ENCODE data around the gene KYNU.

The KYNU gene

GRCh38 chr2:142870526-142870925 lies 6.9 kb upstream of the KYNU start:
- no peak overlapping the region for H3K27ac ChIP-seq (ENCODE audit: low read length)
- H3K4me3 ChIP-seq (ENCODE audit: low read length), result no peak overlapping the region
- no peaks in the 10 kb centered on the region for H3K4me1 ChIP-seq (ENCODE audit: control insufficient read depth, insufficient read depth, low read length)
- WGBS (ENCODE audit: insufficient coverage, insufficient read length), result no CpG with 5 or more reads among the region's 2 CpGs
- H3K36me3 ChIP-seq (ENCODE audit: control insufficient read depth, insufficient read depth, low read length), result no peaks in the 10 kb centered on the region
- DNase-seq (ENCODE audit: low read depth, low spot score), result no peak
- no peaks in the 10 kb centered on the region for H3K27me3 ChIP-seq (ENCODE audit: control insufficient read depth, insufficient read depth, low read length)
- H3K9me3 ChIP-seq (ENCODE audit: control insufficient read depth, insufficient read depth, low read length), result no peaks in the 10 kb centered on the region

GRCh38 chr2:142871396-142871795 lies 6.1 kb upstream of the KYNU start:
- H3K4me1 ChIP-seq (ENCODE audit: control insufficient read depth, insufficient read depth, low read length), result no peaks in the 10 kb centered on the region
- no peaks in the 10 kb centered on the region for H3K9me3 ChIP-seq (ENCODE audit: control insufficient read depth, insufficient read depth, low read length)

GRCh38 chr2:142872882-142873724 lies 4.4 kb upstream of the KYNU start:
- no peaks in the 10 kb centered on the region for H3K9me3 ChIP-seq (ENCODE audit: control insufficient read depth, insufficient read depth, low read length)
- DNase-seq (ENCODE audit: low read depth, low spot score), result no peak
- no peak overlapping the region for H3K4me3 ChIP-seq (ENCODE audit: low read length)
- no peak overlapping the region for H3K27ac ChIP-seq (ENCODE audit: low read length)
- no peaks in the 10 kb centered on the region for H3K4me1 ChIP-seq (ENCODE audit: control insufficient read depth, insufficient read depth, low read length)
- H3K36me3 ChIP-seq (ENCODE audit: control insufficient read depth, insufficient read depth, low read length), result no peaks in the 10 kb centered on the region
- WGBS (ENCODE audit: insufficient coverage, insufficient read length), result no CpG with 5 or more reads among the region's 6 CpGs
- H3K27me3 ChIP-seq (ENCODE audit: control insufficient read depth, insufficient read depth, low read length), result no peaks in the 10 kb centered on the region

More at GRCh38 chr2:142871396-142871795, 6.1 kb upstream of the KYNU start:
- no peak overlapping the region for H3K4me3 ChIP-seq (ENCODE audit: low read length)
- no peak overlapping the region for H3K27ac ChIP-seq (ENCODE audit: low read length)
- DNase-seq (ENCODE audit: low read depth, low spot score), result no peak
- no CpG with 5 or more reads among the region's 6 CpGs for WGBS (ENCODE audit: insufficient coverage, insufficient read length)
- H3K36me3 ChIP-seq (ENCODE audit: control insufficient read depth, insufficient read depth, low read length), result no peaks in the 10 kb centered on the region
- no peaks in the 10 kb centered on the region for H3K27me3 ChIP-seq (ENCODE audit: control insufficient read depth, insufficient read depth, low read length)

GRCh38 chr2:142873831-142874287 lies 3.6 kb upstream of the KYNU start:
- no peak for DNase-seq (ENCODE audit: low read depth, low spot score)
- no peaks in the 10 kb centered on the region for H3K9me3 ChIP-seq (ENCODE audit: control insufficient read depth, insufficient read depth, low read length)
- H3K36me3 ChIP-seq (ENCODE audit: control insufficient read depth, insufficient read depth, low read length), result no peaks in the 10 kb centered on the region
- H3K4me1 ChIP-seq (ENCODE audit: control insufficient read depth, insufficient read depth, low read length), result no peaks in the 10 kb centered on the region
- H3K27me3 ChIP-seq (ENCODE audit: control insufficient read depth, insufficient read depth, low read length), result no peaks in the 10 kb centered on the region
- WGBS (ENCODE audit: insufficient coverage, insufficient read length), result no CpG with 5 or more reads among the region's 1 CpG
- H3K27ac ChIP-seq (ENCODE audit: low read length), result no peak overlapping the region
- no peak overlapping the region for H3K4me3 ChIP-seq (ENCODE audit: low read length)

- no peak overlapping the region for H3K27ac ChIP-seq (ENCODE audit: low read length)
- no CpG with 5 or more reads among the region's 2 CpGs for WGBS (ENCODE audit: insufficient coverage, insufficient read length)
- no peak overlapping the region for H3K4me3 ChIP-seq (ENCODE audit: low read length)
- no peaks in the 10 kb centered on the region for H3K4me1 ChIP-seq (ENCODE audit: control insufficient read depth, insufficient read depth, low read length)
- no peaks in the 10 kb centered on the region for H3K9me3 ChIP-seq (ENCODE audit: control insufficient read depth, insufficient read depth, low read length)
- no peaks in the 10 kb centered on the region for H3K27me3 ChIP-seq (ENCODE audit: control insufficient read depth, insufficient read depth, low read length)
- DNase-seq (ENCODE audit: low read depth, low spot score), result no peak
- no peaks in the 10 kb centered on the region for H3K36me3 ChIP-seq (ENCODE audit: control insufficient read depth, insufficient read depth, low read length)
Observed at GRCh38 chr2:142874293-142874814, 3.1 kb upstream of the KYNU start.

- no peak overlapping the region for H3K4me3 ChIP-seq (ENCODE audit: low read length)
- H3K27ac ChIP-seq (ENCODE audit: low read length), result no peak overlapping the region
Observed at GRCh38 chr2:142875010-142875409, 2.5 kb upstream of the KYNU start.

GRCh38 chr2:142875652-142876051 lies 1.8 kb upstream of the KYNU start:
- H3K36me3 ChIP-seq (ENCODE audit: control insufficient read depth, insufficient read depth, low read length), result no peaks in the 10 kb centered on the region
- no peaks in the 10 kb centered on the region for H3K4me1 ChIP-seq (ENCODE audit: control insufficient read depth, insufficient read depth, low read length)
- no CpG with 5 or more reads among the region's 4 CpGs for WGBS (ENCODE audit: insufficient coverage, insufficient read length)
- no peak overlapping the region for H3K27ac ChIP-seq (ENCODE audit: low read length)
- no peak overlapping the region for H3K4me3 ChIP-seq (ENCODE audit: low read length)
- no peaks in the 10 kb centered on the region for H3K9me3 ChIP-seq (ENCODE audit: control insufficient read depth, insufficient read depth, low read length)
- no peaks in the 10 kb centered on the region for H3K27me3 ChIP-seq (ENCODE audit: control insufficient read depth, insufficient read depth, low read length)
- no peak for DNase-seq (ENCODE audit: low read depth, low spot score)

More at GRCh38 chr2:142875010-142875409, 2.5 kb upstream of the KYNU start:
- no peaks in the 10 kb centered on the region for H3K36me3 ChIP-seq (ENCODE audit: control insufficient read depth, insufficient read depth, low read length)
- no peaks in the 10 kb centered on the region for H3K27me3 ChIP-seq (ENCODE audit: control insufficient read depth, insufficient read depth, low read length)
- no CpG with 5 or more reads among the region's 6 CpGs for WGBS (ENCODE audit: insufficient coverage, insufficient read length)
- H3K9me3 ChIP-seq (ENCODE audit: control insufficient read depth, insufficient read depth, low read length), result no peaks in the 10 kb centered on the region
- H3K4me1 ChIP-seq (ENCODE audit: control insufficient read depth, insufficient read depth, low read length), result no peaks in the 10 kb centered on the region
- no peak for DNase-seq (ENCODE audit: low read depth, low spot score)

- H3K27ac ChIP-seq (ENCODE audit: low read length), result no peak overlapping the region
- no peaks in the 10 kb centered on the region for H3K9me3 ChIP-seq (ENCODE audit: control insufficient read depth, insufficient read depth, low read length)
- H3K36me3 ChIP-seq (ENCODE audit: control insufficient read depth, insufficient read depth, low read length), result no peaks in the 10 kb centered on the region
- no peaks in the 10 kb centered on the region for H3K4me1 ChIP-seq (ENCODE audit: control insufficient read depth, insufficient read depth, low read length)
- no peak for DNase-seq (ENCODE audit: low read depth, low spot score)
- H3K4me3 ChIP-seq (ENCODE audit: low read length), result no peak overlapping the region
- H3K27me3 ChIP-seq (ENCODE audit: control insufficient read depth, insufficient read depth, low read length), result no peaks in the 10 kb centered on the region
- WGBS (ENCODE audit: insufficient coverage, insufficient read length), result no CpG with 5 or more reads among the region's 2 CpGs
Observed at GRCh38 chr2:142876423-142876822, 1.0 kb upstream of the KYNU start.

GRCh38 chr2:142878031-142878678 lies 691 bp downstream of the KYNU start:
- Histone ChIP-seq H3K27ac (ENCODE audit: low read length) (no peak overlapping the region), H3K4me3 (ENCODE audit: low read length) (no peak overlapping the region), H3K27me3 (ENCODE audit: control insufficient read depth, insufficient read depth, low read length) (no peaks in the 10 kb centered on the region), H3K4me1 (ENCODE audit: control insufficient read depth, insufficient read depth, low read length) (no peaks in the 10 kb centered on the region), H3K9me3 (ENCODE audit: control insufficient read depth, insufficient read depth, low read length) (no peaks in the 10 kb centered on the region), H3K36me3 (ENCODE audit: control insufficient read depth, insufficient read depth, low read length) (no peaks in the 10 kb centered on the region)
- no CpG with 5 or more reads among the region's 6 CpGs for WGBS (ENCODE audit: insufficient coverage, insufficient read length)
- no peak for DNase-seq (ENCODE audit: low read depth, low spot score)

GRCh38 chr2:142879151-142879550 lies 1.7 kb downstream of the KYNU start:
- H3K27ac ChIP-seq (ENCODE audit: low read length), result no peak overlapping the region
- no peaks in the 10 kb centered on the region for H3K4me1 ChIP-seq (ENCODE audit: control insufficient read depth, insufficient read depth, low read length)
- no peaks in the 10 kb centered on the region for H3K9me3 ChIP-seq (ENCODE audit: control insufficient read depth, insufficient read depth, low read length)
- no peak overlapping the region for H3K4me3 ChIP-seq (ENCODE audit: low read length)
- no peaks in the 10 kb centered on the region for H3K27me3 ChIP-seq (ENCODE audit: control insufficient read depth, insufficient read depth, low read length)
- no peak for DNase-seq (ENCODE audit: low read depth, low spot score)
- no CpG with 5 or more reads among the region's 4 CpGs for WGBS (ENCODE audit: insufficient coverage, insufficient read length)
- H3K36me3 ChIP-seq (ENCODE audit: control insufficient read depth, insufficient read depth, low read length), result no peaks in the 10 kb centered on the region
